ENCODE results near the gene UBE2Z. TPM values are rescaled to one million over a fixed set of nuclear protein-coding genes. Genes with fewer than 3 reads are reported as not detected.

UBE2Z gene
- total RNA-seq, 1 donor from 2014 or later: 88.8 TPM

Other genes starting within 250 kb of the UBE2Z start
- gene PRAC1, start 185.9 kb upstream of the UBE2Z start, total RNA-seq: not detected in 2 replicates
- gene PRAC2, start 185.2 kb upstream of the UBE2Z start, total RNA-seq: not detected in 2 replicates
- not detected in 2 replicates for gene HOXB13, start 179.7 kb upstream of the UBE2Z start, total RNA-seq
- gene TTLL6, start 91.2 kb upstream of the UBE2Z start, total RNA-seq: not detected in 2 replicates
- gene CALCOCO2, start 77.4 kb upstream of the UBE2Z start, total RNA-seq: 50.3 and 57.9 TPM in 2 replicates
- 149 and 155 TPM in 2 replicates for gene ATP5MC1, start 15.6 kb upstream of the UBE2Z start, total RNA-seq
- 148 and 163 TPM in 2 replicates for gene SNF8, start 36.4 kb downstream of the UBE2Z start, total RNA-seq
- not detected in 2 replicates for gene GIP, start 60.2 kb downstream of the UBE2Z start, total RNA-seq
- gene IGF2BP1, start 89.0 kb downstream of the UBE2Z start, total RNA-seq: not detected in 2 replicates
- 0.03 and 0.05 TPM in 2 replicates for gene B4GALNT2, start 224.4 kb downstream of the UBE2Z start, total RNA-seq

Measured in activated T-helper 1 cell treated with anti-CD3 and anti-CD28 coated beads, Interleukin-12 subunit alpha, Interleukin-12 subunit beta, Interleukin-2, Interleukin-4 antibody, amounts not matched to agents 30 ng/mL and 10 ng/mL and 1 ng/mL, durations not matched to agents 14 hours and 24 hours and 36 hours (primary cell).